HL-60/S4 treated with phorbol 12-myristate 13-acetate at 8.2 ng/mL for 4 days and 3 days (cell line): ENCODE data around the gene ZNF579.
"Not testable (repeated sequence)": the region's sequence is repeated elsewhere in the genome, so short reads cannot be mapped to it uniquely, and the experiment has no call there.

Source experiments
- in situ Hi-C: fragments of 300-500 bp; cut with MboI; formaldehyde crosslinking; loops from 2 replicates; pipeline ENCODE4 v1.15.0; 2022; ENCODE audit warnings: low sequenced_read_pairs

The ZNF579 gene

GRCh38 chr19:55578031-55578760 lies 2.5 kb downstream of the ZNF579 start:
- in situ Hi-C loops, result no loop called here

DNA sequence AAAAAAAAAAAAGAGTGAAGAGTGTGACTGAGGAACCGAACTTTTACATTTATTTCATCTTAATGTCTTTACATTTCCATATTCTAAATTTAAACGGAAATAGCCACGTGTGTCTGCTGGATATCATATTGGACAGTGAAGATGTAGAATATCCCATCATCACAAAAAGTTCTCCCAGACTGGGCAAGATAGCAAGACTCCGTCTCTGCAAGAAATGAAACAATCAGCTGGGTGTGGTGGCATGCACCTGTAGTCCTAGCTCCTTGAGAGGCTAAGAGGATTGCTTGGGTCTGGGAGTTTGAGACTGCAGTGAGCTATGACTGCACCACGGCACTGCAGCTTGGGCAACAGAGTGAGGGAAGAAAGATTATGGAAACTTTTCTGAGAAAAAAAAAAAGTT lies 3.9 kb downstream of the ZNF579 start:
- in situ Hi-C loops, result no loop called here

DNA sequence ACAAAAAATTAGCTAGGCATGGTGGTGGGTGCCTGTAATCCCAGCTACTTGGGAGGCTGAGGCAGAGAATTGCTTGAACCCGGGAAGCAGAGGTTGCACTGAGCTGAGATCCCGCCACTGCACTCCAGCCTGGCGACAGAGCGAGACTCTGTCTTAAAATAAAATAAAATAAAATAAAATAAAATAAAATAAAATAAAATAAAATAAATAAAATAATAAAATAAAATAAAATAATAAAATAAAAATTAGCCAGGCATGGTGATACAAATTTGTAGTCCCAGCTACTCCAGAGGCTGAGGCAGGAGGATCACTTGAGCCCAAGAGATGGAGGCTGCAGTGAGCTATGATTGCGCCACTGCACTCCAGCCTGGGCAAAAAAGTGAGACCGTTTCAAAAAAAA lies 6.7 kb downstream of the ZNF579 start:
- in situ Hi-C loops, result not testable (repeated sequence)

GRCh38 chr19:55569477-55569876 lies 11.2 kb downstream of the ZNF579 start:
- in situ Hi-C loops, result not testable (repeated sequence)

GRCh38 chr19:55567708-55568328 lies 12.8 kb downstream of the ZNF579 start:
- in situ Hi-C loops, result no loop called here

GRCh38 chr19:55566823-55567222 lies 13.8 kb downstream of the ZNF579 start:
- in situ Hi-C loops, result no loop called here

GRCh38 chr19:55563261-55563690 lies 17.4 kb downstream of the ZNF579 start:
- in situ Hi-C loops, result no loop called here

DNA sequence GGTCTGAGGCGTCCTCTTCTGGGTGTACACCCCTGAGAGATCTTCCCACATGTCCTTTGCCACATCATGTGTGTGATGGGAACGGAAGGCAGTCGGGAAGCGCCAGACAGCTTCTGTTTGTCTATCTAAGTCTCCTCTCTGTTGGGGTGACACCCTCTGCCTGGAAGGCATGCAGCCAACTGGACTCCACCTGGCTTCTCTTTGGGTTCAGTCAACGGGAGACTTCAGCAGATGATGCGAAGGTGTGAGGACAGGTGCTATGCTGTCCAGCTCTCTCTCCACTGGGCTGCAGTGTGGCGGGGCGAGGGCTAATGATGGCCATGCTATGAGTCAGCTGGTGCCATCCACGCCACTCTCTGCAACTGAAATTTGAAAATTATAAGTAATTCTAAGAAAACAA lies 21.0 kb downstream of the ZNF579 start:
- in situ Hi-C loops, result no loop called here

- in situ Hi-C loops, result no loop called here
These were observed 25.9 kb downstream of the ZNF579 start for GRCh38 chr19:55554741-55555152.

DNA sequence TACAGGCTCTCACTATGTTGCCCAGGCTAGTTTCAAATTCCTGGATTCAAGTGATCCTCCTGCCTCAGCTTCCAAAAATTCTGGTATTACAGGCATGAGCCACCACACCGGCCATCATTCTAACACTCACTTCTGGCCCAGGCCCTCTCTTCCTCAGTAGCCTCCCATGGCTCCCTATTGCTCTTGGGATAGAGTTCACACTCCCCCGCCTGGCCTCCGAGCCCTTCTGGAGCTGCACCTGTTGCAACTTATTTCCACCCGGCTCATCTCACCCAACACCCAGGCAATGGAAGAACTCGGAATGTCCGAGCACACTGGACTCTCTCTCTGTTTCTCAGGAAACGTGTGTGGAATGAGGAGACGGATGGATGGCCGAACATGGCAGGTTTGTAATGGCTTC lies 26.3 kb downstream of the ZNF579 start:
- in situ Hi-C loops, result no loop called here

- in situ Hi-C loops, result no loop called here
These were observed 27.1 kb downstream of the ZNF579 start for GRCh38 chr19:55553217-55554182.

- in situ Hi-C loops, result no loop called here
These were observed 28.0 kb downstream of the ZNF579 start for GRCh38 chr19:55552620-55553019.

DNA sequence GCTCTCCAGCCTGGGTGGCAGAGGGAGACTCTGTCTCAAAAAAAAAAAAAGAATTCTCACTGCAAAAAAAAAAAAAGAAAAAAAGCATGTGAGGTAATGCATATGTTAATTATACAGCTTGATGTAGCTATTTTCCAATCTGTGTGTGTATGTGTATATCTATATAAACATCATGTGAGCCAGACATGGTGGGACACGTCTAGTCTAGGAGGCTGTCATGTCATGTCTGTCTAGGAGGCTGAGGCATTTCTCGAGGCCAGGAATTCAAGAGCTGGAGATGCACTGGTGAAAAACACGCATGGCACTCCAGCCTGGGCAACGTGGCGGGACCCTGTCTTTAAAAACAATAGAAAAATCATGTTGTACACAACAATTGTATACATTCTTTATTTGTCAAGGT lies 28.4 kb downstream of the ZNF579 start:
- in situ Hi-C loops, result no loop called here

GRCh38 chr19:55550321-55550650 lies 30.4 kb downstream of the ZNF579 start:
- in situ Hi-C loops, result no loop called here

DNA sequence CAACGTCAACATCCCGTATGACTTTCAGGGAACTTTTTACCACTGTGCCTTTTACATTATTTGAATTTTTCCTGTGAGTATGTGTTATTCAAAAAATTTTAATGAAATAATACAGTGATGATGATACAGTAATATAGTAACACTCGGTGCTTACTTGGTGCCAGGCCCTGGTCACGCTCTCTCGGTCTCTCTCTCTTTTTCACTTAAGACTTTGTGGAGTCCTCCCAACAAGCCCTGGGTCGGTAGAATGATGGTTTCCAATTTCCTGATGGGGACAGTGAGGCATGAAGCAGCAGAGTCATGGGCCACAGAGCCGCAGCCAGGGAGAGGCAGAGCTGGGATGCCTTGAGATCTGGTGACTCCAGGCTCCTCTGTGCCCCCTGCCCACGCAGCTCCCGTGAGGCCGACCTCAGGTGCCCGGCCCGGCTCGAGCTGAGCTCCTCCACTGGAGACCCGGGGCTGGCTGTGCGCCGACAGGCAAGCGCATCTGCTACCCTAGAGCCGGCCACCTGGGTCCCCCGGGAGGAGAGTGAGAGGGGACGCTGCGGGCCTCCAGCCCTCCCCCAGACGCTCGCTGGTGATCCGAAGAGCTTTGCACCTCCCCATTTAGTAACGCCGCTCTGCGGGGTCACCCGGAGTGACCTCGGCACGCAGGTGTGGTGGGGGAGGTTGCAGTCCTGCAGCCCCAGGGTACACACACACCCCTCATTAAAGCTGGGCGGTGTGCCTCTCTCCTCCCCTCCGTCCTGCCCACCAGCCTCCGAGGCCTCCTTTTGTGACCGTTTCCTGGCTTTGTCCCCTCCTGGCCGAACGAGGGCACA lies 30.9 kb downstream of the ZNF579 start:
- in situ Hi-C loops, result no loop called here

DNA sequence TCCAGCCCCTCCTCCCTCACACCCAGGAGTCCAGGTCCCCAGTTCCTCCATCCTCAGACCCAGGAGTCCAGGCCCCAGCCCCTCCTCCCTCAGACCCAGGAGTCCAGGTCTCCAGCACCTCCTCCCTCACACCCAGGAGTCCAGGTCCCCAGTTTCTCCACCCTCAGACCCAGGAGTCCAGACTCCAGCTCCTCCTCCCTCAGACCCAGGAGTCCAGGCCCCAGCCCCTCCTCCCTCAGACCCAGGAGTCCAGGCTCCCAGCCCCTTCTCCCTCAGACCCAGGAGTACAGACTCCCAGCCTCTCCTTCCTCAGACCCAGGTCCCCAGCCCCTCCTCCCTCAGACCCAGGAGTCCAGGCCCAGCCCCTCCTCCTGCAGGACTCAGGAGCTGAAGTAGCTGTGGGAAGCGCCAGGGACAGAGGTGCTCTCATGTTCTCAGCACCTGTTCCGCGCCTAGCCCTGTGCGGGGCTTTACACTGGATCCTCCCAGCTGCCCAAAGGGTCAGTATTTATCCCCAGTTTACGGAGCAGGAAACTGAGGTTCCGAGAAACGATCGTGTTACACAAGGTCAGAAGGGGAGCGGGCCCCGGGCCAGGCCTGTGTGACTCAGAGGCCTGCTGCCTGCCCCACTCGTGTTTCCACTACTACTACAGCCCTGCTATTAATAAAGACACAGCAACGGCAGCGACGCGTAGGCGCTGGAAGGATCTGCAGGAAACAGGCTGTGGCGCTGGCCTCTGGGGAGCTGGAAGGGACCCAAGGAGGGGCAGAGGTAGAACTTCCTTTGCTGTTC lies 33.6 kb downstream of the ZNF579 start:
- in situ Hi-C loops, result no loop called here

DNA sequence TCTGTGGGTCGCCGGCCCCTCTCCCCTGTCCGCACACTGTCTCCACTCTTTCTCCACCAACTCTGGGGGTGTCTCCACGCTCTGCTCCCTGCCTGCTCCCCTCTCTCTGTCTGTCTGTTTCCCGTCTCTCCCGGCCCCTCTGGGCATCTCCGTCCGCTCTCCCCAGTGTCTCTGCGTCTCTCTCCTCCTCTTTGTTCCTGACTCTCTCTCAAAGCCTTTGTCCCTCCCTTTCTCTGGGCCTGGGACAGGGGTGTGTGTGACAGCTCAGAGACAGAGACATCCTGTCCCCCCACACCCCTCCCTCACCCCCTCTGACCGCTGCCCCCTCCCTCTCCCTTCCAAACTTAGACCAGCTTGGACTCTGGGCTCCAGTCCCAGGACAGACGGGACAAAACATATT lies 34.6 kb downstream of the ZNF579 start:
- in situ Hi-C loops, result no loop called here

- in situ Hi-C loops, result no loop called here
These were observed 35.2 kb downstream of the ZNF579 start, which contains the start of gene SBK3 for GRCh38 chr19:55545443-55545842. Gene SBK3 (minus strand): TSS chr19:55545543. CDS start chr19:55545543, 0 bp downstream.

- in situ Hi-C loops, result no loop called here
These were observed 35.7 kb downstream of the ZNF579 start for GRCh38 chr19:55544776-55545439.
